GM12875 (cell line): ENCODE results near the gene FOXP1.

Experiments
- H3K4me3 ChIP-seq: one replicate; pipeline ENCODE4 v1.5.1; 2011; ENCODE audit warnings: low read depth, low read length, control low read depth
- TF ChIP-seq, protein P1 (sequence below): IDR thresholded peaks from 2 replicates; pipeline ENCODE4 v1.5.1; 2011; ENCODE audit warnings: low read depth, mild to moderate bottlenecking, control low read depth, inconsistent platforms, low read length, moderate library complexity, borderline replicate concordance; ENCODE audit not compliant: insufficient read depth

The FOXP1 gene

DNA sequence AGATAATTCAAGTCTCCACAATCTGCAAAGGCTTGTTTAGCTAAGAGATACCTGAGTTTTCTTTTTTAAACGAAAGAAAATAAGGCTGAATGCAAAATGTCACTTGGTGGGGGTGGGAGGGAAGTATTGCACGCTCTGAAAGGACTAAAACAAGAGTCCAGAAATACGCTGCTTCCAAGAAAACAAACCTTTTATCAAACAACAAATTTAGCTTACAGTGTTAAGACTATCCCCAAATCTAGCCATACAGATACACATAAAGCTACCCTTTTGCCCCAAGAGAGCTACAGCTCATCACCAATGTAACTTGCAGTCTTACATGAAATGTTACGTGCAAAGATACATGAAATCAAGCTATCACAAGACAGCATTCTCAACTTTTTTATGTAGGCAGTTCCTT, 522.5 kb downstream of the FOXP1 start:
- no peak overlapping the region for H3K4me3 ChIP-seq
- TF ChIP-seq, protein P1, sequence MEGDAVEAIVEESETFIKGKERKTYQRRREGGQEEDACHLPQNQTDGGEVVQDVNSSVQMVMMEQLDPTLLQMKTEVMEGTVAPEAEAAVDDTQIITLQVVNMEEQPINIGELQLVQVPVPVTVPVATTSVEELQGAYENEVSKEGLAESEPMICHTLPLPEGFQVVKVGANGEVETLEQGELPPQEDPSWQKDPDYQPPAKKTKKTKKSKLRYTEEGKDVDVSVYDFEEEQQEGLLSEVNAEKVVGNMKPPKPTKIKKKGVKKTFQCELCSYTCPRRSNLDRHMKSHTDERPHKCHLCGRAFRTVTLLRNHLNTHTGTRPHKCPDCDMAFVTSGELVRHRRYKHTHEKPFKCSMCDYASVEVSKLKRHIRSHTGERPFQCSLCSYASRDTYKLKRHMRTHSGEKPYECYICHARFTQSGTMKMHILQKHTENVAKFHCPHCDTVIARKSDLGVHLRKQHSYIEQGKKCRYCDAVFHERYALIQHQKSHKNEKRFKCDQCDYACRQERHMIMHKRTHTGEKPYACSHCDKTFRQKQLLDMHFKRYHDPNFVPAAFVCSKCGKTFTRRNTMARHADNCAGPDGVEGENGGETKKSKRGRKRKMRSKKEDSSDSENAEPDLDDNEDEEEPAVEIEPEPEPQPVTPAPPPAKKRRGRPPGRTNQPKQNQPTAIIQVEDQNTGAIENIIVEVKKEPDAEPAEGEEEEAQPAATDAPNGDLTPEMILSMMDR = no peak

DNA sequence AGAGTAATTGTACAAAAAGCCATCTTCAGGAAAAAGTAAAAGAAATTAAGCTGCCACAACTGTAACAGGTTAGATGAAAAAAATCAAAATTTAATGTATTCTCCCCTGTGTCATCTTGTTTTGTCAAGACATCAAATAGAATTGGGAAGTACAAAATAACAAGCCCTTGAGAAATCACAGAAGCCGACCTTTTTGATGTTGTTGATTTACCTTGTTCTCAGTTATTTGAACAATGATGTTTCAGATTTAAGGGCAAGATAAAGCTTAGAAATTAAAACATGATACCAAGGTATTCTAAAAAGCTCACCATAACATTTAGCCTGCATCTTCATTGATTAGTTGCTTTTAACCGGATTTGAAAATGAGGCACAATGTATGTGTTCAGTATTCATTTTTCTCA, 523.0 kb downstream of the FOXP1 start:
- no peak overlapping the region for H3K4me3 ChIP-seq
- TF ChIP-seq, protein P1 = no peak

DNA sequence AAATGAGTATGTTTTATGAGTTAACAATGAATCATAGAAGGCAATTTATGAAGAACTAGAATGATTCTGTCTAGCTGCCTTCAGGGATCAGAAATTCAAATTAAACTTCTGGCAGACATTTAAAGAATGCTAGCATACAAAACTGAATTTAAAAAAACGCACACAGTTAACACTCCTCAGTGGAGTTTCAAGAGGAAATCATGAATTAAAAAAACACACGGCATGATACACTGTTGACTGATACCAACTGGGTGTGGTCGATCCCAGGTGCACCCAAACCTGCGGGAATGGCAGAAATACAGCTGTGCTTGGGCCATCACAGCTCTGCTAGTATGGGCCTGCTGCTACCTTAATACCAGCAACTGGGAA, 526.0 kb downstream of the FOXP1 start:
- H3K4me3 ChIP-seq = no peak overlapping the region
- TF ChIP-seq, protein P1 = no peak

DNA sequence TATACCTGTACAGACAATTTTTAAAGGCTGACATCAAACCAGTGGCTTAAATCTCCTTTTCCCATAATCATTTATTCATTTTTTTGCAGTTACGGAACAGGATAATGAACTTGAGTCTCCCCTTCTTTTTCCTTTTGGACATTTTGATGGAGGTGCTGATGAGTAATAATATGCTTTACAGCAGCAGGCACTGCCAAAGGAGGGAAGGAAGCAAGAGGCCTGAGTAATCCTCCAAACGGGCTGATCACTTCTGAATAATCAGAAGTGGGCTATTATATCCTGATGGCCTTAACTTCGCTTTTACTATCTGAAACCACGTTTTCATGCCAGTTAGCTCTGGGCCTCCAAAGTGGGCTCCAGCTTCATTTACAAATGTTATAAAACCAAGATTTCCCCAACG, 527.2 kb downstream of the FOXP1 start:
- no peak overlapping the region for H3K4me3 ChIP-seq

DNA sequence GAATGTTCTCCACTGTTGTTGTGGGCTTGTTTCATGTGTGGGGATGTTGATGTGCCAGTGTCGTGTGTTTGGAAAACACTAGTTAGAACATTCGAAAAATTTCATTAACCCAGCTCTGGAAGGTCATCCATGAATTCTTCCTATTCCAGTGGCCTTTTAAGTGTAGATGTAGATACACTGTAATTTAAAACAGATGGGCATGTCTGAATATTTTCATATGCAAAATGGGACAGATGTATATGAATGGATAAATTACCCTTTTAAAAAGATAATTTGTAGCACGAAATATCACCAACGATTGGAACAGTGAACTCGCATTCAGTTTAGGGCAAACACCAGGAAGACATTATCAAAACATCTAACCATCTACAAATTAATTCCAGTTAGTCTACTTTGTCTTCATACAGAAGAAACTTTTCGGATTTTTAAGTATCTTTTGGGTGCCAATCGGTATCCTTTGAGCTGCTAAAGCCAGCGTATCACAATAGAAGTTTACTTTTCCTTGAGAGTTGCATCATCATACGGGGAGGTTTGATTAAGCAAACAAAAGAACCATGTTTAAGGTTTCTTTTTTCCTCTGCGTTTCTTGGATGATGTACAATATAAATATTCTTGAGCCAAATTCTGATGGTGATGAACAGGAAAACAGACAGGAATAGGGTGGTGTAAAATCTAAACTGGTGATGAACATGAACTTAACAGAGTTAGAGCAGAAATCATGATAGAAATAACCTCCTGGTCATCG, 528.1 kb downstream of the FOXP1 start:
- TF ChIP-seq, protein P1 = no peak
- H3K4me3 ChIP-seq = no peak overlapping the region

More for the DNA sequence above, 527.2 kb downstream of the FOXP1 start:
- TF ChIP-seq, protein P1 = no peak

DNA sequence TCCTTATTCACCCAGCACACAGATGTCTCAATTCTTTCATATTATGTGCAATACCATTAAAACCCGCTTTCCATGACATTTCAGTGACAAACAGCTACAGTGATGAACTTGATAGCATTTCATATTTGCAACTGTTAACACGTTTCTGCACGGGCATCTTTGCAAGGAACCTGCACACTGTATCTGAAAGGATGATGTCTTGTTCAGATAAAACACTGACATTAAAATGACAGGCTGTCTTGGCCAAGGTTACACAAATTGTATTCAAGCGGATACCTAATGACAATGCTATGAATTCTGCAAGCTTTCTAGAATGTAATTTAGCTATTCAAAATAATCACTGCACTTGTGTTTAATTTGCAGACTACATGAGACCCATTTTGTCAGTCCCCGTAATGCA, 529.2 kb downstream of the FOXP1 start:
- TF ChIP-seq, protein P1 = no peak
- H3K4me3 ChIP-seq = no peak overlapping the region

DNA sequence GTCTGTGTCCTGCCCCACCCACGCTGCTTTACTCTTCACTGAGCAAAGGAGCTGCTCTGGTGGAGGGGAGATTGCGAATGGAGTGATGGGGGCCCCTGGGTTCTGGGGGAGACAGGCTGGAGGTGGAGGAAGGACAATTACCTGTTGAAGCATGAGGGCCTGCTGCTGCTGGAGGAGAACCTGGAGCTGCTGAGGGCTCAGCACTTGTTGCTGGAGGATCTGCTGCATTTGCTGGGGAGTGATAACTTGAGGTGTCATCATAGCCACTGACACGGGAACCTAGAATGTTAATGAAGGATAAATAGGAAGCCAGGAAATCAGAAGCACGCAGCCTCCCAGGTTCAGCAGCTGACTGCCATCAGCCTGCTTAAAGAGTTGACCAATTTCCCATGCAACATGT, 530.0 kb downstream of the FOXP1 start:
- no peak overlapping the region for H3K4me3 ChIP-seq
- TF ChIP-seq, protein P1 = no peak
